WTC11 (cell line): ENCODE measurements around the gene TMEM164. TPM values are rescaled to one million over a fixed set of nuclear protein-coding genes. Genes with fewer than 3 reads are reported as not detected.

Source experiments
- ATAC-seq: fragments of 200-7000 bp; cut with Tn5 transposase; 2 replicates; pipeline ENCODE4 v1.10.0; 2021; ENCODE audit warnings: mild to moderate bottlenecking, moderate library complexity
- CTCF ChIA-PET: fragments of 300-600 bp; sonication (Branson Sonifier 250); formaldehyde crosslinking; loops from one replicate; lab custom pipeline; 2021; ENCODE audit warnings: antibody characterized with exemption; lab: Charles Lee
- POLR2A ChIA-PET: fragments of 350-600 bp; sonication (Branson Sonifier 250); formaldehyde crosslinking; loops from one replicate; lab custom pipeline; 2021; ENCODE audit warnings: antibody characterized with exemption; lab: Charles Lee
- DNase-seq: peaks from one replicate; pipeline ENCODE4 v3.0.0; 2021; ENCODE audit warnings: low spot score
- H3K27ac Mint-ChIP-seq: 2 replicates; pipeline ENCODE4 v1.8.0; 2021; ENCODE audit warnings: mixed read lengths
- H3K27me3 Mint-ChIP-seq: 2 replicates; pipeline ENCODE4 v1.8.0; 2021; ENCODE audit warnings: low read depth, mild to moderate bottlenecking, moderate library complexity, mixed read lengths
- H3K36me3 Mint-ChIP-seq: 2 replicates; pipeline ENCODE4 v1.8.0; 2021; ENCODE audit warnings: mixed read lengths
- H3K4me1 Mint-ChIP-seq: 2 replicates; pipeline ENCODE4 v1.8.0; 2022; ENCODE audit warnings: mixed read lengths
- H3K4me3 Mint-ChIP-seq: 2 replicates; pipeline ENCODE4 v1.8.0; 2021; ENCODE audit warnings: mild to moderate bottlenecking, moderate library complexity, mixed read lengths
- H3K9me3 Mint-ChIP-seq: 2 replicates; pipeline ENCODE4 v1.8.0; 2021; ENCODE audit warnings: mixed read lengths
- ARID4B ChIP-seq: sonication (generic); formaldehyde crosslinking; IDR thresholded peaks from 2 replicates; pipeline ENCODE4 v1.8.0; 2023; ENCODE audit warnings: missing genetic modification reagents, mild to moderate bottlenecking, borderline replicate concordance
- ATF6 ChIP-seq: sonication (generic); formaldehyde crosslinking; IDR thresholded peaks from 2 replicates; pipeline ENCODE4 v1.8.1; 2023; ENCODE audit warnings: mild to moderate bottlenecking, missing genetic modification reagents
- E2F5 ChIP-seq: sonication (generic); formaldehyde crosslinking; IDR thresholded peaks from 2 replicates; pipeline ENCODE4 v1.8.1; 2022; ENCODE audit warnings: mild to moderate bottlenecking, moderate library complexity, missing genetic modification reagents
- FOXJ3 ChIP-seq: sonication (generic); formaldehyde crosslinking; IDR thresholded peaks from 2 replicates; pipeline ENCODE4 v1.9.0; 2021; ENCODE audit warnings: missing genetic modification reagents, mild to moderate bottlenecking, borderline replicate concordance
- HMGA2 ChIP-seq: fragments of 250-450 bp; sonication (Bioruptor Pico); IDR thresholded peaks from 2 replicates; pipeline ENCODE4 v1.4.0; 2021; ENCODE audit warnings: mild to moderate bottlenecking, moderate library complexity
- IRF1 ChIP-seq: sonication (generic); formaldehyde crosslinking; IDR thresholded peaks from 2 replicates; pipeline ENCODE4 v1.8.0; 2023; ENCODE audit warnings: missing genetic modification reagents
- NR2C2 ChIP-seq: sonication (generic); formaldehyde crosslinking; IDR thresholded peaks from 2 replicates; pipeline ENCODE4 v1.8.0; 2022; ENCODE audit warnings: mild to moderate bottlenecking, missing genetic modification reagents
- PRDM15 ChIP-seq: sonication (generic); formaldehyde crosslinking; IDR thresholded peaks from 2 replicates; pipeline ENCODE4 v1.8.0; 2022; ENCODE audit warnings: missing genetic modification reagents
- PRRX2 ChIP-seq: fragments of 250-450 bp; sonication (Bioruptor Pico); IDR thresholded peaks from 2 replicates; pipeline ENCODE4 v1.8.0; 2021; ENCODE audit warnings: mild to moderate bottlenecking
- SMAD4 ChIP-seq: sonication (generic); formaldehyde crosslinking; IDR thresholded peaks from 2 replicates; pipeline ENCODE4 v1.8.0; 2022; ENCODE audit warnings: mild to moderate bottlenecking, missing genetic modification reagents
- SP1 ChIP-seq: sonication (generic); formaldehyde crosslinking; conservative IDR thresholded peaks from 2 replicates; pipeline ENCODE4 v1.8.1; 2022; ENCODE audit warnings: missing genetic modification reagents
- ZBTB43 ChIP-seq: sonication (generic); formaldehyde crosslinking; IDR thresholded peaks from 2 replicates; pipeline ENCODE4 v1.8.1; 2023; ENCODE audit warnings: mild to moderate bottlenecking, missing genetic modification reagents
- ZNF121 ChIP-seq: sonication (generic); formaldehyde crosslinking; IDR thresholded peaks from 2 replicates; pipeline ENCODE4 v1.8.0; 2023; ENCODE audit warnings: missing genetic modification reagents
- ZNF138 ChIP-seq: sonication (generic); formaldehyde crosslinking; conservative IDR thresholded peaks from 2 replicates; pipeline ENCODE4 v1.8.1; 2022; ENCODE audit warnings: mild to moderate bottlenecking, moderate library complexity, missing genetic modification reagents
- total RNA-seq: library from RNA; stranded (reverse); gene quantifications from 3 replicates; pipeline ENCODE4 v1.2.3, GENCODE V29; 2021

TMEM164 gene
- total RNA-seq, 1 experiment from 2014 or later = 16.0 TPM

GRCh38 chrX:110103344-110103743, 100.4 kb downstream of the TMEM164 start:
- DNase-seq (no peak), ATAC-seq (peak; percentile 78)
- TF ChIP-seq SP1 (CRISPR knock-in tag) (no peak), ZNF138 (CRISPR knock-in tag) (no peak), E2F5 (CRISPR knock-in tag) (no peak), HMGA2 (CRISPR knock-in tag) (no peak), PRRX2 (CRISPR knock-in tag) (no peak), ATF6 (CRISPR knock-in tag) (no peak), FOXJ3 (CRISPR knock-in tag) (no peak), SMAD4 (CRISPR knock-in tag) (no peak), ZBTB43 (CRISPR knock-in tag) (no peak), ARID4B (no peak), IRF1 (CRISPR knock-in tag) (no peak), ZNF121 (CRISPR knock-in tag) (no peak), PRDM15 (no peak), NR2C2 (CRISPR knock-in tag) (no peak)
- ChIA-PET POLR2A (no interaction called here), CTCF (interaction anchor here (1.5 kb wide), 1 partner anchor 43 kb away, joined by 4 read pairs; no protein-coding TSS in a partner anchor)
- H3K4me1 Mint-ChIP-seq = peaks cover 9% of the 10 kb centered on the region
- H3K9me3 Mint-ChIP-seq = no peaks in the 10 kb centered on the region
- H3K4me3 Mint-ChIP-seq = no peak overlapping the region
- H3K27ac Mint-ChIP-seq = no peak overlapping the region
- H3K27me3 Mint-ChIP-seq = peaks cover 63% of the 10 kb centered on the region
- no peaks in the 10 kb centered on the region for H3K36me3 Mint-ChIP-seq
